Caco-2 (cell line): ENCODE results near the gene S1PR2. TPM values are rescaled to one million over a fixed set of nuclear protein-coding genes. Genes with fewer than 3 reads are reported as not detected.
"Not testable (repeated sequence)": the region's sequence is repeated elsewhere in the genome, so short reads cannot be mapped to it uniquely, and the experiment has no call there.

ENCODE experiments used
- BruUV-seq: library from RNA; stranded (reverse); fragments of 400-500 nt; replicated peaks from 2 replicates; lab custom pipeline; 2021; lab: Mats Ljungman, UMichigan
- CTCF ChIA-PET: fragments of 300-600 bp; sonication (Branson Sonifier 250); formaldehyde crosslinking; loops from one replicate; lab custom pipeline; 2022; ENCODE audit warnings: antibody characterized with exemption; lab: Charles Lee
- POLR2A ChIA-PET: fragments of 300-600 bp; sonication (Branson Sonifier 250); formaldehyde crosslinking; loops from one replicate; lab custom pipeline; 2022; ENCODE audit warnings: antibody characterized with exemption; lab: Charles Lee
- DNase-seq, 2 experiments: peaks; one replicate each; pipeline versions ENCODE4 v3.0.0 to v3.0.0-alpha.2; 2020 to 2022
- H3K27me3 ChIP-seq: replicated peaks from 2 replicates; pipeline ENCODE4 v1.6.0; 2011; ENCODE audit warnings: low read length; ENCODE audit not compliant: control insufficient read depth, insufficient read depth
- H3K36me3 ChIP-seq: 2 replicates; pipeline ENCODE4 v1.5.1; 2011; ENCODE audit warnings: low read length; ENCODE audit not compliant: control insufficient read depth, insufficient read depth
- H3K4me1 ChIP-seq: fragments of 250-450 bp; sonication (Bioruptor Pico); 2 replicates; pipeline ENCODE4 v1.5.1; 2020; ENCODE audit warnings: mild to moderate bottlenecking
- H3K4me3 ChIP-seq: 2 replicates; pipeline ENCODE4 v1.5.1; 2011; ENCODE audit warnings: low read depth, mild to moderate bottlenecking, control low read depth, low read length
- H3K9me3 ChIP-seq: fragments of 250-450 bp; sonication (Bioruptor Pico); 2 replicates; pipeline ENCODE4 v1.5.1; 2020; ENCODE audit warnings: mild to moderate bottlenecking, moderate library complexity
- H3K27ac Mint-ChIP-seq: one replicate; pipeline ENCODE4 v1.8.0; 2022; ENCODE audit warnings: mixed read lengths; ENCODE audit not compliant: unreplicated experiment
- H3K27me3 Mint-ChIP-seq: one replicate; pipeline ENCODE4 v1.8.0; 2022; ENCODE audit warnings: mixed read lengths; ENCODE audit not compliant: insufficient read depth, unreplicated experiment
- H3K36me3 Mint-ChIP-seq: one replicate; pipeline ENCODE4 v1.8.0; 2022; ENCODE audit warnings: mild to moderate bottlenecking, mixed read lengths; ENCODE audit not compliant: insufficient read depth, unreplicated experiment
- H3K4me1 Mint-ChIP-seq: one replicate; pipeline ENCODE4 v1.8.0; 2022; ENCODE audit warnings: low read depth, mixed read lengths; ENCODE audit not compliant: unreplicated experiment
- H3K4me3 Mint-ChIP-seq: one replicate; pipeline ENCODE4 v1.8.0; 2022; ENCODE audit warnings: mild to moderate bottlenecking, moderate library complexity, mixed read lengths; ENCODE audit not compliant: unreplicated experiment
- H3K9me3 Mint-ChIP-seq: one replicate; pipeline ENCODE4 v1.8.0; 2022; ENCODE audit warnings: mixed read lengths; ENCODE audit not compliant: unreplicated experiment
- intact Hi-C: fragments of 100-400 bp; cut with micrococcal nuclease; formaldehyde crosslinking; loops from one replicate; pipeline ENCODE4 v1.10.0; 2022; ENCODE audit not compliant: unreplicated experiment
- total RNA-seq: library from RNA; stranded (reverse); gene quantifications from 2 replicates; pipeline ENCODE4 v1.2.3, GENCODE V29; 2022
- TF ChIP-seq, protein P1 (sequence below), 2 experiments: fragments of 200-600 bp in 1 of 2; IDR thresholded peaks; 1 replicate in 1 of 2; 2 replicates in 1 of 2; pipeline versions ENCODE4 v1.5.1 to v1.8.0; 2011 to 2022; ENCODE audit warnings: antibody characterized with exemption in 1 of 2, control low read depth in 1 of 2, inconsistent platforms in 1 of 2, low read depth in 1 of 2, low read length in 1 of 2, mild to moderate bottlenecking in 1 of 2, moderate library complexity in 1 of 2; ENCODE audit not compliant: insufficient read depth in 1 of 2, severe bottlenecking in 1 of 2, unreplicated experiment in 1 of 2

Gene S1PR2
- total RNA-seq, 1 experiment from 2014 or later: 6.2 TPM

DNA sequence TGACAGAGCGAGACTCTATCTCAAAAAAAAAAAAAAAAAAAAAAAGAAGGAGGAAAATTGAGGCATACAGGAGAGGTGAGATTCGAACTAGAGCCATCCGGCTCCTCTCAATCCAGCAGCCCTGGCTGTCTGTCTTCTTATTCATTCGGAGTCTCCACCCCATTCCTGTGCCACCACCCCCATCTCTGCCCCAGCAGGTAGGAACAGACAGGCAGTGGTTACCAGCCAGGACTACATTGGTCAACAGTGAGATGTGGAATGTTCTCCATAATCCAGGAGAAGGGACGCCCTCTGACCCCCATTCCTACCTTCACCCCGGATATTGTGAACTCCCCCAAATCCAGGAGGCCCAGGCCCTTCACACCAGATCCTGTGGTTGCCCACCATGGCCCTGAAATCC is 6.6 kb upstream of the S1PR2 start:
- intact Hi-C loops: no loop called here

DNA sequence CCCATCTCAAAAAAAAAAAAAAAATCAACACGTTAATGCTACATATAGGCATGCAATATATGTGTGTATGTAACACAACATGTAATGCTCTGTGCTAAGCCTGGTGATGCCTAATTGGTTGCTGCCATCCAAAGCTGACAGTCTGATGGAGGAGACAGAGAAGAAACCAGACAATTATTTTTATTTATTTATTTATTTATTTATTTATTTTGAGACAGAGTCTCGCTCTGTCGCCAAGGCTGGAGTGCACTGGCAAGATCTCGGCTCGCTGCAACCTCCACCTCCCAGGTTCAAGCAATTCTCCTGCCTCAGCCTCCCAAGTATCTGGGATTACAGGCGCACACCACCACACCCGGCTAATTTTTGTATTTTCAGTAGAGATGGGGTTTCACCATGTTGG is 4.3 kb upstream of the S1PR2 start:
- DNase-seq, intact Hi-C loops, BruUV-seq, H3K9me3 Mint-ChIP-seq, H3K4me1 Mint-ChIP-seq, H3K4me3 ChIP-seq, POLR2A ChIA-PET, H3K9me3 ChIP-seq, H3K36me3 ChIP-seq, H3K27ac Mint-ChIP-seq, H3K4me3 Mint-ChIP-seq, H3K27me3 ChIP-seq, H3K27me3 Mint-ChIP-seq: not testable (repeated sequence)
- peaks cover 16% of the 10 kb centered on the region for H3K36me3 Mint-ChIP-seq
- CTCF ChIA-PET: interaction anchor here (0.5 kb wide), 1 partner anchor 24 kb away, joined by 4 read pairs; no protein-coding TSS in a partner anchor
- H3K4me1 ChIP-seq: peaks cover 21% of the 10 kb centered on the region

More for the DNA sequence above, 6.6 kb upstream of the S1PR2 start:
- ChIA-PET POLR2A (no interaction called here), CTCF (no interaction called here)
- Mint-ChIP-seq H3K27ac (no peak overlapping the region), H3K4me1 (no peaks in the 10 kb centered on the region), H3K4me3 (no peak overlapping the region), H3K9me3 (no peaks in the 10 kb centered on the region), H3K36me3 (peaks cover 9% of the 10 kb centered on the region), H3K27me3 (no peaks in the 10 kb centered on the region)
- H3K4me3 ChIP-seq: no peak overlapping the region
- peaks cover 15% of the 10 kb centered on the region for H3K4me1 ChIP-seq
- no peaks in the 10 kb centered on the region for H3K36me3 ChIP-seq
- H3K9me3 ChIP-seq: no peaks in the 10 kb centered on the region
- DNase-seq: no peak
- TF ChIP-seq, protein P1, sequence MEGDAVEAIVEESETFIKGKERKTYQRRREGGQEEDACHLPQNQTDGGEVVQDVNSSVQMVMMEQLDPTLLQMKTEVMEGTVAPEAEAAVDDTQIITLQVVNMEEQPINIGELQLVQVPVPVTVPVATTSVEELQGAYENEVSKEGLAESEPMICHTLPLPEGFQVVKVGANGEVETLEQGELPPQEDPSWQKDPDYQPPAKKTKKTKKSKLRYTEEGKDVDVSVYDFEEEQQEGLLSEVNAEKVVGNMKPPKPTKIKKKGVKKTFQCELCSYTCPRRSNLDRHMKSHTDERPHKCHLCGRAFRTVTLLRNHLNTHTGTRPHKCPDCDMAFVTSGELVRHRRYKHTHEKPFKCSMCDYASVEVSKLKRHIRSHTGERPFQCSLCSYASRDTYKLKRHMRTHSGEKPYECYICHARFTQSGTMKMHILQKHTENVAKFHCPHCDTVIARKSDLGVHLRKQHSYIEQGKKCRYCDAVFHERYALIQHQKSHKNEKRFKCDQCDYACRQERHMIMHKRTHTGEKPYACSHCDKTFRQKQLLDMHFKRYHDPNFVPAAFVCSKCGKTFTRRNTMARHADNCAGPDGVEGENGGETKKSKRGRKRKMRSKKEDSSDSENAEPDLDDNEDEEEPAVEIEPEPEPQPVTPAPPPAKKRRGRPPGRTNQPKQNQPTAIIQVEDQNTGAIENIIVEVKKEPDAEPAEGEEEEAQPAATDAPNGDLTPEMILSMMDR (IDR thresholded peaks at IDR 0.05; ENCODE audit: insufficient read depth in 1 of 2, low read depth in 1 of 2, low read length in 1 of 2, severe bottlenecking in 1 of 2, unreplicated experiment in 1 of 2): no peak
- no peaks in the 10 kb centered on the region for H3K27me3 ChIP-seq
- BruUV-seq: no TSS peak

DNA sequence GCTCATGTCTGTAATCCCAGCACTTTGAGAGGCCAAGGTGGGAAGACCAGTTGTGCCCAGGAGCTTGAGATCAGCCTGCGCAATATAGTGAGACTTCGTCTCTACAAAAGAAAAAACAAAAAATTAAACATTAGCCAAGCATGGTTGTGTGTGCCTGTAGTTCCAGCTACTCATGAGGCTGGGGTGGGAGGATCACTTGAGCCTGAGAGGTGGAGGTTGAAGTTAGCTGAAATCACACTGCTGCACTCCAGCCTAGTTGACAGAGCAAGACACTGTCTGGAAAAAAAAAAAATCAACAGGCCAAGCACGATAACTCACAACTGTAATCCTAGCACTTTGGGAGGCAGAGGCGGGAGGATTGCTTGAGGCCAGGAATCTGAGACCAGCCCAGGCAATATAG is 3.9 kb upstream of the S1PR2 start:
- Histone ChIP-seq H3K27me3 (no peaks in the 10 kb centered on the region), H3K4me3 (no peak overlapping the region), H3K4me1 (peaks cover 17% of the 10 kb centered on the region), H3K36me3 (no peaks in the 10 kb centered on the region), H3K9me3 (no peaks in the 10 kb centered on the region)
- ChIA-PET POLR2A (no interaction called here), CTCF (interaction anchor here (0.6 kb wide), 1 partner anchor 155 kb away, joined by 3 read pairs; no protein-coding TSS in a partner anchor)
- no TSS peak for BruUV-seq
- Mint-ChIP-seq H3K4me1 (no peaks in the 10 kb centered on the region), H3K9me3 (no peaks in the 10 kb centered on the region), H3K27ac (no peak overlapping the region), H3K27me3 (no peaks in the 10 kb centered on the region), H3K36me3 (peaks cover 16% of the 10 kb centered on the region), H3K4me3 (no peak overlapping the region)
- DNase-seq: no peak
- intact Hi-C loops: no loop called here
- TF ChIP-seq, protein P1 (IDR thresholded peaks at IDR 0.05; ENCODE audit: insufficient read depth in 1 of 2, low read depth in 1 of 2, low read length in 1 of 2, severe bottlenecking in 1 of 2, unreplicated experiment in 1 of 2): no peak
